Hepatocyte (in vitro differentiated cells): ENCODE data around the gene STUB1.

ENCODE experiments used
- EZH2 ChIP-seq: fragments of 200-600 bp; sonication (generic); IDR thresholded peaks from 2 replicates; pipeline ENCODE4 v1.6.1; 2016; ENCODE audit warnings: antibody characterized with exemption, mild to moderate bottlenecking, borderline replicate concordance
- TF ChIP-seq, protein P1 (sequence below): fragments of 200-600 bp; sonication (generic); IDR thresholded peaks from 2 replicates; pipeline ENCODE4 v1.5.1; 2016; ENCODE audit warnings: antibody characterized with exemption, mild to moderate bottlenecking; ENCODE audit not compliant: poor library complexity

GRCh38 chr16:702341-702740, 22.1 kb downstream of the STUB1 start:
- TF ChIP-seq EZH2: no peak
- TF ChIP-seq, protein P1, sequence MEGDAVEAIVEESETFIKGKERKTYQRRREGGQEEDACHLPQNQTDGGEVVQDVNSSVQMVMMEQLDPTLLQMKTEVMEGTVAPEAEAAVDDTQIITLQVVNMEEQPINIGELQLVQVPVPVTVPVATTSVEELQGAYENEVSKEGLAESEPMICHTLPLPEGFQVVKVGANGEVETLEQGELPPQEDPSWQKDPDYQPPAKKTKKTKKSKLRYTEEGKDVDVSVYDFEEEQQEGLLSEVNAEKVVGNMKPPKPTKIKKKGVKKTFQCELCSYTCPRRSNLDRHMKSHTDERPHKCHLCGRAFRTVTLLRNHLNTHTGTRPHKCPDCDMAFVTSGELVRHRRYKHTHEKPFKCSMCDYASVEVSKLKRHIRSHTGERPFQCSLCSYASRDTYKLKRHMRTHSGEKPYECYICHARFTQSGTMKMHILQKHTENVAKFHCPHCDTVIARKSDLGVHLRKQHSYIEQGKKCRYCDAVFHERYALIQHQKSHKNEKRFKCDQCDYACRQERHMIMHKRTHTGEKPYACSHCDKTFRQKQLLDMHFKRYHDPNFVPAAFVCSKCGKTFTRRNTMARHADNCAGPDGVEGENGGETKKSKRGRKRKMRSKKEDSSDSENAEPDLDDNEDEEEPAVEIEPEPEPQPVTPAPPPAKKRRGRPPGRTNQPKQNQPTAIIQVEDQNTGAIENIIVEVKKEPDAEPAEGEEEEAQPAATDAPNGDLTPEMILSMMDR: no peak
